Epidermal melanocyte (primary cell): ENCODE results near the gene ASB11.

Experiments
- DNase-seq: peaks from one replicate; pipeline ENCODE4 v3.0.0; 2011; ENCODE audit warnings: low spot score; ENCODE audit not compliant: insufficient read length

Gene ASB11

DNA sequence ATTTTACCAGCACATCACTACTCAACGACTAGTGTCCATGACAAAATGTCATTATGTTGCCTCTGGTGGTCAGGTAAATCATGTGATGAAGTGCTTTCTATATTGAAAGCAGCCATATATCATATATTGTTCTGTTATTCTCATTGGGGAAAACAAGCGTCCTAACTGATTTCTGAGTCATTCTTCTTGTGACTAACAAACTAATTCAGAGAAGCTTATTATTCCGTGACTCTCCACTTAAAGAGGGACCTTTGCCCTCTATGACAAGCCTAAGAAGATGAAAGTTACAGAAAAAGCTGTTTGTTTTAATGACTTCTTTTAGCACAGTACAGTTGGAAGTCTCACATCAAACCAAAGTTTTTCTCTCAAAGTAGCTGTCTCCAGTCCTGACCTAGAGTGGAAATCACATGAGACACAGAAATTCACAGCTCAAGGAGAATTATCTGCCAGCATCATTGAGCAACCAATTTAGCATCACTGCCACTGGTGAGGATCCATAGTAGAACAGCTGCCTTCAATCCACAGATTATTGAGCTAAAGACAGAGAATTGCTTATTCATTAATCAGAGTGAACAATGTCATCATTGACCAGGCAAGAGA, 81.9 kb downstream of the ASB11 start:
- DNase-seq = peak; percentile 22
